A673 (cell line): ENCODE measurements around the gene CPAMD8. TPM values are rescaled to one million over a fixed set of nuclear protein-coding genes. Genes with fewer than 3 reads are reported as not detected.

ENCODE experiments used
- BruUV-seq: library from RNA; stranded (reverse); fragments of 400-500 nt; replicated peaks from 2 replicates; lab custom pipeline; 2021; lab: Mats Ljungman, UMichigan
- CTCF ChIA-PET: fragments of 300-600 bp; sonication (Branson Sonifier 250); formaldehyde crosslinking; loops from one replicate; lab custom pipeline; 2022; ENCODE audit warnings: antibody characterized with exemption; lab: Charles Lee
- POLR2A ChIA-PET: fragments of 300-600 bp; sonication (Branson Sonifier 250); formaldehyde crosslinking; loops from one replicate; lab custom pipeline; 2022; ENCODE audit warnings: antibody characterized with exemption; ENCODE audit not compliant: low non-redundant PET; lab: Charles Lee
- DNase-seq: peaks from one replicate; pipeline ENCODE4 v3.0.0-alpha.2; 2015; ENCODE audit warnings: low spot score
- H3K27ac ChIP-seq: fragments of 200-600 bp; sonication (generic); 2 replicates; pipeline ENCODE4 v1.5.1; 2016; ENCODE audit warnings: mixed run types, low read depth, mild to moderate bottlenecking, mixed read lengths, antibody characterized with exemption, low read length; ENCODE audit not compliant: poor library complexity, severe bottlenecking
- H3K27me3 ChIP-seq: fragments of 200-600 bp; sonication (generic); replicated peaks from 2 replicates; pipeline ENCODE4 v1.6.1; 2017; ENCODE audit warnings: mixed run types, low read depth, mild to moderate bottlenecking, mixed read lengths, antibody characterized with exemption, low read length; ENCODE audit not compliant: insufficient read depth, poor library complexity
- H3K36me3 ChIP-seq: fragments of 200-600 bp; sonication (generic); 2 replicates; pipeline ENCODE4 v1.6.1; 2016; ENCODE audit warnings: mixed run types, mild to moderate bottlenecking, mixed read lengths, antibody characterized with exemption, low read length; ENCODE audit not compliant: insufficient read depth, poor library complexity, severe bottlenecking
- H3K4me1 ChIP-seq: fragments of 200-600 bp; sonication (generic); 2 replicates; pipeline ENCODE4 v1.6.1; 2017; ENCODE audit warnings: mixed run types, mild to moderate bottlenecking, mixed read lengths, antibody characterized with exemption, low read length; ENCODE audit not compliant: insufficient read depth, poor library complexity, severe bottlenecking
- H3K4me3 ChIP-seq: fragments of 200-600 bp; sonication (generic); 2 replicates; pipeline ENCODE4 v1.5.1; 2016; ENCODE audit warnings: low read depth, mixed run types, mild to moderate bottlenecking, mixed read lengths, low read length; ENCODE audit not compliant: poor library complexity, severe bottlenecking
- H3K9me3 ChIP-seq: fragments of 200-600 bp; sonication (generic); 2 replicates; pipeline ENCODE4 v1.6.1; 2016; ENCODE audit warnings: mixed run types, low read depth, mild to moderate bottlenecking, mixed read lengths, antibody characterized with exemption, low read length; ENCODE audit not compliant: poor library complexity, severe bottlenecking
- EZH2 ChIP-seq: fragments of 200-600 bp; sonication (generic); IDR thresholded peaks from 2 replicates; pipeline ENCODE4 v1.6.1; 2017; ENCODE audit warnings: borderline replicate concordance, low read depth, mild to moderate bottlenecking, mixed read lengths, antibody characterized with exemption, low read length; ENCODE audit not compliant: poor library complexity, severe bottlenecking
- intact Hi-C: fragments of 100-400 bp; cut with micrococcal nuclease; formaldehyde crosslinking; loops from one replicate; pipeline ENCODE4 v1.10.0; 2022; ENCODE audit not compliant: unreplicated experiment
- total RNA-seq: library from RNA; stranded (reverse); gene quantifications from 2 replicates; pipeline ENCODE4 v1.2.3, GENCODE V29; 2021
- TF ChIP-seq, protein P1 (sequence below): fragments of 300-800, 200-600 bp; sonication (generic); conservative IDR thresholded peaks from 2 replicates; pipeline ENCODE4 v1.5.1; 2017; ENCODE audit warnings: low read depth, mild to moderate bottlenecking, antibody characterized with exemption, low read length, moderate library complexity, mixed read lengths

CPAMD8 gene
- total RNA-seq, 1 experiment from 2014 or later, result 0.82 TPM

DNA sequence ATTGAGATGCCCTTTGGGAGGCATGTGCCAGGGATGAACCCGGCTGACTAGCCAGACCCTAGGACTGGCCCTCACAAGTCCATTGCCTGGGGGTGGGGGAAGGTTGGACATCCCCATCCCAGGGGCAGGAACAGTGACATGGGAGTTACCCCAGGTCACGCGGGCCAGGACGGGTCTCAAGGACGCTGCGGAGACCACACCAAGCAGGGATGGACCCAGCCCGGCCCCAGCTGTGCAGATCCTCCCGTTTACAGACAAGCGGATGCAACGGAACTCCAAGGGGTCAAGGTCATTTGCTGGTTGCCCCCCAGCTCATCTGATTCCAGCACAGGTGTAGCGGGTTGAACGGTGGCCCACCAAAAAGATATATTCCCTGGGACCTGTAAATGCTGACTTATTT is 117.9 kb downstream of the CPAMD8 start:
- POLR2A ChIA-PET, result no interaction called here
- DNase-seq, result no peak
- no TSS peak for BruUV-seq
- Histone ChIP-seq H3K36me3 (no peaks in the 10 kb centered on the region), H3K27ac (no peak overlapping the region), H3K9me3 (peaks cover 15% of the 10 kb centered on the region), H3K4me1 (no peaks in the 10 kb centered on the region), H3K27me3 (no peaks in the 10 kb centered on the region), H3K4me3 (no peak overlapping the region)
- intact Hi-C loops, result no loop called here
- TF ChIP-seq, protein P1, sequence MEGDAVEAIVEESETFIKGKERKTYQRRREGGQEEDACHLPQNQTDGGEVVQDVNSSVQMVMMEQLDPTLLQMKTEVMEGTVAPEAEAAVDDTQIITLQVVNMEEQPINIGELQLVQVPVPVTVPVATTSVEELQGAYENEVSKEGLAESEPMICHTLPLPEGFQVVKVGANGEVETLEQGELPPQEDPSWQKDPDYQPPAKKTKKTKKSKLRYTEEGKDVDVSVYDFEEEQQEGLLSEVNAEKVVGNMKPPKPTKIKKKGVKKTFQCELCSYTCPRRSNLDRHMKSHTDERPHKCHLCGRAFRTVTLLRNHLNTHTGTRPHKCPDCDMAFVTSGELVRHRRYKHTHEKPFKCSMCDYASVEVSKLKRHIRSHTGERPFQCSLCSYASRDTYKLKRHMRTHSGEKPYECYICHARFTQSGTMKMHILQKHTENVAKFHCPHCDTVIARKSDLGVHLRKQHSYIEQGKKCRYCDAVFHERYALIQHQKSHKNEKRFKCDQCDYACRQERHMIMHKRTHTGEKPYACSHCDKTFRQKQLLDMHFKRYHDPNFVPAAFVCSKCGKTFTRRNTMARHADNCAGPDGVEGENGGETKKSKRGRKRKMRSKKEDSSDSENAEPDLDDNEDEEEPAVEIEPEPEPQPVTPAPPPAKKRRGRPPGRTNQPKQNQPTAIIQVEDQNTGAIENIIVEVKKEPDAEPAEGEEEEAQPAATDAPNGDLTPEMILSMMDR, result no peak
- TF ChIP-seq EZH2, result no peak
- CTCF ChIA-PET, result no interaction called here

DNA sequence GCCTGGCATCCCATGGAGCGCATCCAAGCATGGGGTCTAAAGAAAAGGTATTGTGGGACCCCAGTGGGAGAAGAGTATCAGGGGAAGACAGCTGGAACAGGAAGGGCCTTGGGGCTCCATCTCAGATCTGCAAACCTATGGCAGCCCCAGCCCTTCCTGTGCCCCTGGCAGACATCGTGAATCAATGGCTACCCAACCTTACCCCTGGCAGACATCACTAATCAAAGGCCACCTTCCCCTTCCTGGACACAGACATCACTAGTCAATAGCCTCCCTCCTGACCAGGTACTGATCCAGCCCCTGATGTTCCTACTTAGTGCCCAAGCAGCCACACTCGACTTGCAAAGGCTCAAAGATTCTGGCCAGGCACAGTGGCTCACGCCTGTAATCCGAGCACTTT is 122.0 kb downstream of the CPAMD8 start:
- no peaks in the 10 kb centered on the region for H3K9me3 ChIP-seq
- POLR2A ChIA-PET, result no interaction called here
- intact Hi-C loops, result no loop called here
- H3K4me1 ChIP-seq, result no peaks in the 10 kb centered on the region
- TF ChIP-seq, protein P1, result no peak
- BruUV-seq, result no TSS peak
- H3K27ac ChIP-seq, result no peak overlapping the region
- DNase-seq, result no peak
- no peak overlapping the region for H3K4me3 ChIP-seq
- CTCF ChIA-PET, result no interaction called here
- no peaks in the 10 kb centered on the region for H3K27me3 ChIP-seq
- H3K36me3 ChIP-seq, result no peaks in the 10 kb centered on the region

DNA sequence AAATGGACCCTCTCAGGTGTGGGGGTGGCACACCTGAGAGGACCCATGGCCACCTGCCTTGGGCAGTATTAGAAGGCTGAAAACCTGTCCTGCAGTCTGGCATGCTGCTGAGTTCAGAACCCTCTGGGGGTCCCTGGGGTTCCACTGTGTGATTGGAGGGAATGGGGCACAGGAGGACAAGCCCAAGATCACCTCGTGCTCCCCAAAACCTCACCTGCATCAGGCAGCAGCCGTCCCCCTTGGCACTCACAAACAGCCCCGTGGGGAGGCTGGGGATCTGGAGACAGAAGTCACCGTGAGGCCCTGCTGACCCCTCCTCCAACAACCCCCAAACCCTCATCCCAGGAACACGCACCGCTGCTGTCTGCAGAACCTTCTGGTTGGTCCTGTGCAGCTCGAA is 123.3 kb downstream of the CPAMD8 start:
- no peak overlapping the region for H3K27ac ChIP-seq
- ChIA-PET CTCF (no interaction called here), POLR2A (no interaction called here)
- TF ChIP-seq, protein P1, result no peak
- TF ChIP-seq EZH2, result no peak
- no TSS peak for BruUV-seq
- no peaks in the 10 kb centered on the region for H3K36me3 ChIP-seq
- no peaks in the 10 kb centered on the region for H3K9me3 ChIP-seq
- peaks cover 1% of the 10 kb centered on the region for H3K4me1 ChIP-seq
- no peaks in the 10 kb centered on the region for H3K27me3 ChIP-seq
- H3K4me3 ChIP-seq, result no peak overlapping the region
- intact Hi-C loops, result no loop called here
- DNase-seq, result no peak
